Testis (tissue), 3 donors: Measurements from ENCODE around the gene DCST2. TPM values are rescaled to one million over a fixed set of nuclear protein-coding genes. Genes with fewer than 3 reads are reported as not detected.

Experiments used
- DNase-seq: peaks from one replicate; pipeline ENCODE4 v3.0.0-alpha.2; 2019
- H3K27ac ChIP-seq, 2 donors: fragments of 200-600 bp; sonication (generic); one replicate each; pipeline ENCODE4 v1.5.1; 2019
- H3K27me3 ChIP-seq: fragments of 200-600 bp; sonication (generic); one replicate; pipeline ENCODE4 v1.5.1; 2019
- H3K36me3 ChIP-seq: fragments of 200-600 bp; sonication (generic); one replicate; pipeline ENCODE4 v1.5.1; 2017; ENCODE audit warnings: low read depth; ENCODE audit errors: missing control alignments
- H3K4me1 ChIP-seq: fragments of 200-600 bp; sonication (generic); one replicate; pipeline ENCODE4 v1.5.1; 2019
- H3K4me3 ChIP-seq, 2 donors: fragments of 200-600 bp; sonication (generic); one replicate each; pipeline ENCODE4 v1.5.1; 2017 to 2019
- H3K9me3 ChIP-seq: fragments of 200-600 bp; sonication (generic); one replicate; pipeline ENCODE4 v1.5.1; 2017
- POLR2A ChIP-seq: fragments of 450-650 bp; IDR thresholded peaks from one replicate; pipeline ENCODE4 v1.6.1; 2017; ENCODE audit warnings: antibody characterized with exemption, mild to moderate bottlenecking, moderate library complexity
- WGBS, 2 donors: methylation state at CpG; one replicate each; pipeline ENCODE4 v1.1.5; 2018; 5-methylcytosine and 5-hydroxymethylcytosine counted together
- intact Hi-C: fragments of 100-400 bp; cut with DNase I; formaldehyde crosslinking; loops from one replicate; pipeline ENCODE4 v1.15.1; 2023; ENCODE audit warnings: low total_unique reads
- polyA plus RNA-seq: library from polyadenylated mRNA; stranded (reverse); fragments of 350-450 nt; fragmentation: Illumina TruSeq; extraction: RNeasy Lipid Tissue Mini Kit (QIAGEN cat#74804); gene quantifications from one replicate; pipeline ENCODE4 v1.2.3, GENCODE V29; 2014; ENCODE audit warnings: low read depth, low replicate concordance; ENCODE audit not compliant: insufficient read depth
- total RNA-seq, 2 donors: library from RNA; depleted of rRNA; stranded (reverse); fragments of >200 nt; gene quantifications; one replicate each; pipeline ENCODE4 v1.2.3, GENCODE V29; 2016
- TF ChIP-seq, protein P1 (sequence below), 3 experiments: fragments of 450-650 bp in 2 of 3; fragments of 200-600 bp in 1 of 3; sonication (generic) in 1 of 3; IDR thresholded peaks; one replicate each; pipeline ENCODE4 v1.5.1; 2016 to 2019; ENCODE audit warnings: antibody characterized with exemption in 3 of 3, mild to moderate bottlenecking in 2 of 3, moderate library complexity in 1 of 3

DCST2 gene
- total and polyA plus RNA-seq, 3 donors from 2014 or later: 9.9 to 20.4 (median 14.4) TPM

DNA sequence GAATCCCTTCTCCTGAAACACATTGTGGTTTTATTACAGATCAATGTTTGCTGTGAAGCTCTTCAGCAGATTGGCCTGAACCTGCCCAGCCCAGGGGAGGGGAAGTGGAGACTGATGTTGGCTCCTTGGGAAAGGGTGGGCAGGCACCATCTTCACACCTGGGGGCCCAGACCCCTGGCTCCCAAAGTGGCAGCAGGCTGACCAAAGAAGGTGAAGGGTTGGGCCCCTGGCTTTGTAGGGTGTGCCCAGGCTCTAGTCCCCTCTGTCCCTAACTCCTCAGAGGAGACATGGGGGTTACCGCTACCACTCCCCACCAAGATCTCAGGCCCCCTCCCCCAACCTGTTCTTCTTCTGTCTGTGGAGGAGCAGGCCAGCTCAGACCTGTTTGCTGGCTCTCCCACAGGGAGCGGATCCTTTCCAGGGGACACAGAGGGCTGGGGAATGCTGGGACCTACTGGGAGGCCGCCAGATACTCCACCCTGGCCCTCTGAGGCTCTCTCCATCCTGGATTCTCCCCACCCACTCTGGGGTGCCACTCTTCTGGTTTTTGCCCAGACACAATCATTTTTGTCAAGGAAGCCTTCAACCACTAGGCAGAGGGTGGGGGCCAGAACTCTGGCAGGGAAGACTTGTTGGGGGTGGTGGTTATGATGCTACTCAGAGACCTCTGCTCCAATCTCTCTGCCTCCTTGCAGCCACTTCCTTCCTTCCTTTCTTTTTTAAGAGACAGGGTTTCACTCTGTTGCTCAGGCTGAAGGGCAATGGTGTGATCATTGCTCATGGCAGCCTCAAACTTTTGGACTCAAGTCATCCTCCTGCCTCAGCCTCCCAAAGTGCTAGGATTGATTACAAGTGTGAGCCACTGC, 40.0 kb upstream of the DCST2 start:
- DNase-seq: no peak
- H3K4me3 ChIP-seq: no peak overlapping the region
- no peaks in the 10 kb centered on the region for H3K36me3 ChIP-seq
- peaks cover 6% of the 10 kb centered on the region for H3K4me1 ChIP-seq
- no peaks in the 10 kb centered on the region for H3K27me3 ChIP-seq
- no peaks in the 10 kb centered on the region for H3K9me3 ChIP-seq
- WGBS, 2 donors: 96 to 97% methylated on average over 3 of the region's 3 CpGs
- intact Hi-C loops: no loop called here
- no peak overlapping the region for H3K27ac ChIP-seq
- TF ChIP-seq POLR2A: no peak
- TF ChIP-seq, protein P1, sequence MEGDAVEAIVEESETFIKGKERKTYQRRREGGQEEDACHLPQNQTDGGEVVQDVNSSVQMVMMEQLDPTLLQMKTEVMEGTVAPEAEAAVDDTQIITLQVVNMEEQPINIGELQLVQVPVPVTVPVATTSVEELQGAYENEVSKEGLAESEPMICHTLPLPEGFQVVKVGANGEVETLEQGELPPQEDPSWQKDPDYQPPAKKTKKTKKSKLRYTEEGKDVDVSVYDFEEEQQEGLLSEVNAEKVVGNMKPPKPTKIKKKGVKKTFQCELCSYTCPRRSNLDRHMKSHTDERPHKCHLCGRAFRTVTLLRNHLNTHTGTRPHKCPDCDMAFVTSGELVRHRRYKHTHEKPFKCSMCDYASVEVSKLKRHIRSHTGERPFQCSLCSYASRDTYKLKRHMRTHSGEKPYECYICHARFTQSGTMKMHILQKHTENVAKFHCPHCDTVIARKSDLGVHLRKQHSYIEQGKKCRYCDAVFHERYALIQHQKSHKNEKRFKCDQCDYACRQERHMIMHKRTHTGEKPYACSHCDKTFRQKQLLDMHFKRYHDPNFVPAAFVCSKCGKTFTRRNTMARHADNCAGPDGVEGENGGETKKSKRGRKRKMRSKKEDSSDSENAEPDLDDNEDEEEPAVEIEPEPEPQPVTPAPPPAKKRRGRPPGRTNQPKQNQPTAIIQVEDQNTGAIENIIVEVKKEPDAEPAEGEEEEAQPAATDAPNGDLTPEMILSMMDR (IDR thresholded peaks at IDR 0.05): no peak

DNA sequence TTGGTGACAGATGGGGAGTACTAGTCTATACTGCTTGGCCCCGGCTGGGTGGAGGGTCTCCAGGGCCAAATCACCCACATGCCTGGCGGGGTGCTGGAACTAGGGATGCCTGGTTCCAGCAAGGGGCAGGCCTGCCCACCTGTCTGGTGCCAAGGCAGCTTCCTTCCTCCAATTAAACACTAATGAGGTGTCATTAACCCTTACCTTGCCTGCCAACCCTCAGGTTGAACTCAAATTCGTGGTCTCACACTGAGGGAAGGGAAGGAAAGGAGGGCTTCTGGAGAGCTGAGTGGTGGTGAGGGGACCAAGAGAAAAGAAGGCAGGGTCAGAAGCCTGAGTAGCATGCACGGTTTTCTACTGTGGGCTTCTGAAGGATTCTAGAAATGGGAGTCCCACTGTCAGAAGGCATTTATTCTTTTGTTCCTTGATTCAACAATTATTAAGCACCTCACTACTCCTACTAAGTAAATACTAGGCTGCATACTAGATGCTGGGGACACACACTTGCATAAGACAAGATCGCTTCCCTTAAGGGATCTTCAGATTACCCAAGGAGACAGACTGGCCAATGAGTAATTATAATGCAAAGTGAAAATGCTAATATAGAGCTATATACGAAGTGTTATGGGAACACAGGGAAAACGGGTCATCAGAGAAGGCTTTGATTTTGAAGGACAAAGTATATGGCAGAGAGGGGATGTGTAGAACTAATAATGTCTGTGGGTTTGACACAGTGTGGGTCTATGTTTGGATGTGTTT, 39.1 kb upstream of the DCST2 start:
- Histone ChIP-seq H3K4me1 (no peaks in the 10 kb centered on the region), H3K27ac (no peak overlapping the region), H3K4me3 (no peak overlapping the region), H3K27me3 (no peaks in the 10 kb centered on the region), H3K9me3 (no peaks in the 10 kb centered on the region), H3K36me3 (no peaks in the 10 kb centered on the region)
- TF ChIP-seq, protein P1 (IDR thresholded peaks at IDR 0.05): no peak
- no peak for TF ChIP-seq POLR2A
- intact Hi-C loops: no loop called here
- 60 to 66% methylated on average over 7 of the region's 7 CpGs for WGBS, 2 donors
- no peak for DNase-seq

- no peaks in the 10 kb centered on the region for H3K36me3 ChIP-seq
- peak overlapping the region in 1 of 2 donors; percentile 56 for H3K4me3 ChIP-seq
- no peaks in the 10 kb centered on the region for H3K9me3 ChIP-seq
- no peaks in the 10 kb centered on the region for H3K27me3 ChIP-seq
- peak overlapping the region in 1 of 2 donors; percentile 78 for H3K27ac ChIP-seq
- TF ChIP-seq POLR2A: no peak
- TF ChIP-seq, protein P1 (IDR thresholded peaks at IDR 0.05): no peak
- DNase-seq: peak; percentile 67
- H3K4me1 ChIP-seq: no peaks in the 10 kb centered on the region
- intact Hi-C loops: no loop called here
- 58 to 65% methylated on average over 8 to 14 of the region's 14 CpGs for whole genome bisulfite sequencing, 2 donors
Measured at GRCh38 chr1:155071701-155072100, 38.1 kb upstream of the DCST2 start.

DNA sequence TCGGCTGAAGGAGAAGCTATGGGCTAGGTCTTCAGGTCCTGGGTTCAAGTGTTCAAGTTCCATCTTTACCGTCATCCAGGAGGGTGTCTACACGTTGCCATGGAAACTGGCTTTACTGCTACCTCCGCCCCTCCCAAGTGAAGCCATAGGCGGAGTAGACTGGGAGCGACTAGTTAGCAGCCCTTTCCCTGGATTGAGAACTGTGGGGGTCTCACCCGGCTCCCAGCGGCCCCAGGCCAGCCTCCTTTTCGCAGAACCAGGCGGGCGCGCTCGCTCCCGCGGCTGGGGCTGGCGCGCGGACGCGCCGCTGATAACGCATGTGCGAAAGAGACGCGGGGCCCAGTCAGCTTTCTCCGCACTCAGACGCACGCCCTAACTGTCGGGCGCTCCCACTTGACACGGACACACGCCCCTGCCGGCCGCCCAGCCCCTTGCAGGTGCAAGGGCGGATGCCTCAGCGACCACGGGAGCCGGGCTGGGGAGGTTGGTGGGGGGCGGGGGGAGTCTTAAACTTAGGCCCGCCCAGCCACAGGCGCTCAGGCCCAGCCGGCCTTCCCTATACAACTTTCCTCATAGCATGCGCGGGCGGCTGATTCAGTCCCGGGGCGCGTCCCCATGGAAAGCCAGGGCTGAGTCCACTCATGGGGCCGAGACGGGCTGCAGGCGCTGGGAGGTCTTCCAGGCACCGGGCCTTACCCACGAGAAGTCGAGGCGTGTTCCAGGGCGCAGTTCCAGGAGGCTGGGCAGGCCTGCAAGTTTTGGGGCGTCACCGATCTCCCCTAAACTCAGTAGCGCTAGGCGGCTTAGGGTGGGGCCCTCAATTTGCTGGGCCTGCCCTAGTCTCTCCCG, 37.4 kb upstream of the DCST2 start:
- Histone ChIP-seq H3K4me3 (peak overlapping the region; percentile 55 to 56), H3K36me3 (no peaks in the 10 kb centered on the region), H3K4me1 (no peaks in the 10 kb centered on the region), H3K27me3 (no peaks in the 10 kb centered on the region), H3K27ac (peak overlapping the region; percentile 27 to 78), H3K9me3 (no peaks in the 10 kb centered on the region)
- no peak for TF ChIP-seq POLR2A
- TF ChIP-seq, protein P1 (IDR thresholded peaks at IDR 0.05): peak; percentile 30 to 46 (median 30)
- WGBS, 2 donors: 6 to 10% methylated on average over 6 to 55 of the region's 61 CpGs
- intact Hi-C loops: no loop called here
- peak; percentile 90 for DNase-seq
